HG02840 (cell line): Measurements from ENCODE around the gene TIMM13.
A peak's percentile ranks its signal among the peaks of the same experiment; 100 is the strongest.
"Not testable (repeated sequence)": the region's sequence is repeated elsewhere in the genome, so short reads cannot be mapped to it uniquely, and the experiment has no call there.

Experiments
- ATAC-seq: cut with Tn5 transposase; IDR thresholded peaks from one replicate; pipeline ENCODE4 v1.9.1; 2021; ENCODE audit warnings: mild to moderate bottlenecking, moderate library complexity, moderate number of reproducible peaks; ENCODE audit not compliant: unreplicated experiment, low FRiP score

The TIMM13 gene

GRCh38 chr19:2432131-2432848 is 4.9 kb upstream of the TIMM13 start:
- ATAC-seq, result no peak

DNA sequence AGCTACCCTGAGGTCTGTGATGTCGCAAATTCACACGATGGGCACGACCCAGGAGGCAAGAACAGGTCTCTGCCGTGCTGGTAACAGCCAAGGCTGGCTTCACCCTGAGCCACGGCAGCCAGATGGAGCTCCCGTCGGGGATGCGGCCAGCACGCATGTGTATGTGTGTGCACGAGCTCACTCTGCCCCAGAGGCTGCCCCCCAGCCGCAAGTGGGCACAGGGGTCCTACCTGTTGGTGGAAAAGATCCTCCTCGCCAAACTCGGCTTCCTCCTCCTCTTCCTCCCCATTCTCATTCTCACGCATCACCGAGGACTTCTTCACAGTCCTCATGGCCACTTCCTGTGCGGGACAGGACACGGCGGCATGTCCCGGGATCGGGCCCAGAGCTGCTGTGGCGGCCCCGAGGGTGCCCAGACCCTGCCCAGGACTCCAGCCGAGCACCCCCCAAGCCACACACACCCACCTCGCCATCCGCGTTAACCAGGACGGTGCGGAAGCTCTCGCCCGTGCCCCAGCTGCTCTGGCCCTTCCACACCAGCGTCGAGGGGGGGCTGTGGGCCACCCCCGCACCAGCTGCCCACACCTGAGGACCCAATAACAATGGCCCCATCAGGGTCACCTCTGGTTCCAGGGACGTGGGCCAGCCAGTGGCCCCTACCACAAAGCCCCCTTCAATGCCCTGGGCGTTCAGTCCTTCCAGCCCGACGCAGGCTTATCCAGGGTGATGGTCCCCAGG is 4.1 kb upstream of the TIMM13 start:
- ATAC-seq, result no peak

DNA sequence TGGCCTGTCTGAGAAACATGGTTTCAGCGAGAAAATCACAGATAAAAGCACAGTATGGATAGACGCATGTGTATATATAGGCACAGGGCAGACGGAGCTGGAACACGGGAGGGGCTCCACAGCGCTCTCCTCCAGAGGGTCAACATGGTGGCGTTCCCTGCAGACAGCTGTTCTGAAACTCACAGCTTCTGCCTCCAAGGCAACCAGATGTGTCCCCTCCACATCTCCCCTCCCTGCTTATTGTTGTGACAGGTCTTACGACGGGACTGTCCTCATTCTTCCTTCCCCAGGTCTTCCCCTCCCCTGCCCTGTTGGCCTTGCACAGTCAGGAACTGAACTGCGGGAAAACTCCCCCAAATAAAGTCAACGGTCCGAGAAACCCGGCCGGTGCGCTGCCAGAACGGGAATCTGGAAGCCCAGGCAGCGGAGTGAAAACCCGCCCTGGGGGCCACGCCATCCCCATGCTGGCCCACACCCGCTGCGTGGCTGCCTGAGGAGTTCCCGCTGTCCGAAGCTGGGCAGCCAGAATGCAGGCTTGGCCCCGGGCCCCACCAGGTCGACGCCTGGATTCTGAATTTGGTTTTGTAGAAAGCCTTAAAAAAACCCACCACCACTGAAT is 2.6 kb upstream of the TIMM13 start:
- no peak for ATAC-seq

DNA sequence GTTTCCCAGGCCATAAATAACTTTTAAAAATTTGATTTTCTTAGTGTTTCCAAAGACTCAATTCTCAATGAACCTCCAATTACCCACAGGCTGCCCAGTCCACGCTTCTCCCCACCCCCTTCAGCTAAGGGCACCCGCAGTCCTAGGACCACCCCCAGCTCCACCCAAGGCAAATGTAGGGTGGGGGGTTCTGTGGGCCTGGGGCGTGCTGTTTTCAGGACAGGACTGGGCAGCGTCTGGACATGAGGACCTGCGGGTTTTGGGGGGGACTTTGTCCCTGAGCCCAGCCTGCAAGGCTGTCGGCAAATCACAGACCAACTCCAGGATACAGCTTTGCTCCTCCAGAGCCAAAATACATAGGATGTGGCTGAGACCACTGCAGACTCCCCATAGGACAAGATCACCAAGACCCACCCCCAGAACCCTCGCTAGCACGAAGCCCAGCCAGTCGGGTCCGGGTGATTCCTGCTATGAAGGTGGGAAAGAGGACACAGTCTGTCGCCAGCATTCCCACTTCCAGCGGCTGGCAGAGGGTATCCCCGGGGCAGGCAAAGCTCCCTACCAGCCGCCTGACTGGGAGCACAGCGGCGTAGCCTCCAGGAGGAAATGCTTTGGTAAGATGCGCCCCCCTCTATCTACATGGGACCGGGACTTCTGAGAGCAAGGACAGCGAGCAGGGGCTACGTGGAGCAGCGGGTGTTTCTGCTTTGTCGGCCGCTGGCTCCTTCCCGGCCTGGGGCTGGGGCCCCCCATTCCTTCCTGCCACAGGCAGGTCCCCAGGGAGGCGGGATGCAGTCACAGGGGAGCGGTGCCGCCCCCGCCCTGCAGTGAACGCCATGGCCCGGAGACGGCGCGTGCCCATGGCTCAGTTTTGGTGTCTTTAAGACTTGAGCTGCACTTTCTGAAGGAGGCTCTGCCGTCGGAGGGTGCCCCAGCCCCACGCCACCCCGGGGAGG is 1.6 kb upstream of the TIMM13 start:
- no peak for ATAC-seq

GRCh38 chr19:2428321-2428690 is 920 bp upstream of the TIMM13 start:
- ATAC-seq, result no peak

GRCh38 chr19:2426611-2427428 is 566 bp downstream of the TIMM13 start:
- ATAC-seq, result peak; percentile 17

DNA sequence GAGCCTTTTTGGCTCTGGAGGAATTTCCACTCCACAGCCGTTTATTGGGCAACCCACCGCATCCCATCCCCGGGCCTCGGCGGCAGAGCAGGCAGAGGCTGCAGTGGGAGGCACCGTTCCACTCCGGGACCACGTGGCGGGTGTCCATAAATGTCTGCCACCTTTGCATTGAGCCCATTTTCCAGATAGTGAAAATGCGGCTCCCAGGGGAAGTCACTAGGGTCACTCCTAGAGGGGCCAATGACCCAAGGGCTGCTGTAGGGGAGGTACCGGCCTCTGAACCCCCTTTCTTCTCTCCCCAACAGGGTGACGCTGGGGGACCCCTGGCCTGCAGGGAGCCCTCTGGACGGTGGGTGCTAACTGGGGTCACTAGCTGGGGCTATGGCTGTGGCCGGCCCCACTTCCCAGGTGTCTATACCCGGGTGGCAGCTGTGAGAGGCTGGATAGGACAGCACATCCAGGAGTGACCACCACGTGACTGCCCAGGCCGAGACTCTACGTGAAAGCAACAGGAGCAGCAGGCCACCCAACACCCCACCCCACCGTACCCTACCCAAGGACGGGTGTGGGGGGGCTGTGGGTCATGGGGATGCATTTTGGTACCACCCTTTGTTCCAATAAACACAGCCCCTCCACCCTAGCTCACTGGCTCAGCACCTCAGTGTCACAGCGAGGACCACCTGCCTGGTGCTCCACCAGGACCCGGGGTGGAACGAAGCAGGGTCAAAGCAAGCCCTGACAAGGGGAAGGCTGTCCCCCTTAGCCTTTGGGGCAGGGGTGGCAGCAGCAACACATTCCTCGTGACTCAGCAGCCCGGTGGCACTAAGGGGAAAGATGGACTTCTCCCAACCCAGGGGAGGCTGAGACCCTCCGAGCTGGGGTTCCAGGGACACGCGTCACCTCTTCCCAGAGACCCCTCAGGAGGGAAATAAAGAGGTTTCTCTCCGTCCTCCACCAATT is 1.5 kb downstream of the TIMM13 start:
- no peak for ATAC-seq

DNA sequence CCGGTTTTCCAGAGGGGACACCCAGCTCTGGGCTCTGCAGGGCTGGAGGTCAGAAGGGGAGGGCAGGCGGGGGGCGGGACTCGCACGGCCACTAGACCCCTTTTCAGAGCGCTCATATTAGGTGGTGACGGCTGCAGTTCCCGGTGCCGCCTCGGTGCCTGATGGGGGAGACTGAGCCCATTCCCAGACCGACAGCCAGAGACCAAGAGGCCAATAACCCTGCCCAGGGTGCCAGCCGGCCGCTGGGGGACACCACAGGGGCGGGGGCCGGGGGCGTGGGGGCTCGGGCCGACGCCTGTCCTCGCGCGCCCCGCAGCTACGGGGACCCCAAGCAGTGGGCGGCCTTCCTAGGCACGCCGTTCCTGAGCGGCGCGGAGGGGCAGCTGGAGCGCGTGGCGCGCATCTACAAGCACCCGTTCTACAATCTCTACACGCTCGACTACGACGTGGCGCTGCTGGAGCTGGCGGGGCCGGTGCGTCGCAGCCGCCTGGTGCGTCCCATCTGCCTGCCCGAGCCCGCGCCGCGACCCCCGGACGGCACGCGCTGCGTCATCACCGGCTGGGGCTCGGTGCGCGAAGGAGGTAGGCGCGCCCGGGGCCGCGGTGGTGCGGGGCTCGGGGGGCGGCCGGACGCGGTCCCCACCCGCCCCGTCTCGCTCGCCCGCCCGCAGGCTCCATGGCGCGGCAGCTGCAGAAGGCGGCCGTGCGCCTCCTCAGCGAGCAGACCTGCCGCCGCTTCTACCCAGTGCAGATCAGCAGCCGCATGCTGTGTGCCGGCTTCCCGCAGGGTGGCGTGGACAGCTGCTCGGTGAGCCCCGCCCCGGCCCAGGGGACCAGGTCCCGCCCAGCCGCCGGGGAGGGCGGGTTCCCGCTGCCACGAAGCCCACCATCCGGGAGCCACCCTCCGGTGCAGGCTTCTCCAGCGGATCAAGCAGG is 2.4 kb downstream of the TIMM13 start:
- no peak for ATAC-seq

DNA sequence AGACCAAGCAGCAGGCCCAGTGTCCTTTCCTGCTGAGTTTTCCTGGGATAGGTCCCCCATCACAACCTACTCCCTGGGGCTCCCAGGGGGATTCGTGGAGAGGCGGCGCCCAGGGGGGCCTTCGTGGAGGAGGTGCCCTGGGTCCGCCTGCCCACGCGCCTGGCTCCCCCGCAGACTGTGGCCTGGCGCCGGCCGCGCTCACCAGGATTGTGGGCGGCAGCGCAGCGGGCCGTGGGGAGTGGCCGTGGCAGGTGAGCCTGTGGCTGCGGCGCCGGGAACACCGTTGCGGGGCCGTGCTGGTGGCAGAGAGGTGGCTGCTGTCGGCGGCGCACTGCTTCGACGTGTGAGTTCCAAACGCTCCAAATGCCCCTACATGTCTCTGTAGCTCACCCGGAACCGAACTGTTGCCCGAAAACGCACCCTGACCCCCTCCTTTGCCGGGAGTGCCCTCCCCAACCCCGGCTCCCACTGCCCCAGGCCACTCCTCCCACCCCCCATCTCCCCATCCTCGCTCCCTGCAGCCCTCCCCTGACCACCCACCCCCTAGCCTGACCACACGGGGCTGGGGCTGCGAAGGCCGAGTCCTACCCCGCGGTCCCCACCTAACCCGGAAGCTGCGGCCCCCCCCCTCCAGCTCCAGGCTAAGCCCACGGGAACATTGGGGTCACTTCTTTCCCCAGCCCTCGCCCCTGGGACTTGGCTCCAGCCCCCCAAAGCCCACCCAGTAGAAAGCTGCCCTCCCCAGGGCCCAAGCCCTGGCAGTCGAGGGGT is 3.3 kb downstream of the TIMM13 start:
- ATAC-seq, result no peak

GRCh38 chr19:2423071-2423914 is 4.1 kb downstream of the TIMM13 start:
- ATAC-seq, result no peak

DNA sequence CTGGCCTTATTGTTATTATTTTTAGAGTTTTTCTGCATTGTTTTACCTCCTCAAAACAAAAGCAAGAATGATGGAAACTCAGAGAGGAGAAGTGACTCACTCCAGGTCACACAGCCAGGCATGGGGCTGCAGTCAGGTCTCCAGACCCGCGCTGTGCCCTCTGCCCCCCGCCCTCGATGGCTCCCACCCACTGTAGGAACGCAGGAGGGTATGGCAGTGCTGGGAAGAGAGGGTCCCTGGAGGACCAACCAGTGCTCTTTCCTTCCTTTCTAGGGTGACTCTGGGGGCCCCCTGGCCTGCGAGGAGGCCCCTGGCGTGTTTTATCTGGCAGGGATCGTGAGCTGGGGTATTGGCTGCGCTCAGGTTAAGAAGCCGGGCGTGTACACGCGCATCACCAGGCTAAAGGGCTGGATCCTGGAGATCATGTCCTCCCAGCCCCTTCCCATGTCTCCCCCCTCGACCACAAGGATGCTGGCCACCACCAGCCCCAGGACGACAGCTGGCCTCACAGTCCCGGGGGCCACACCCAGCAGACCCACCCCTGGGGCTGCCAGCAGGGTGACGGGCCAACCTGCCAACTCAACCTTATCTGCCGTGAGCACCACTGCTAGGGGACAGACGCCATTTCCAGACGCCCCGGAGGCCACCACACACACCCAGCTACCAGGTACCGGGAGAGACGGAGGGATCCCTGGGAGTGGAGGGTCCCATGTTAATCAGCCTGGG is 5.6 kb downstream of the TIMM13 start:
- ATAC-seq, result no peak

- ATAC-seq, result no peak
Observed at GRCh38 chr19:2420490-2420889, 6.9 kb downstream of the TIMM13 start.

GRCh38 chr19:2419754-2420153 is 7.6 kb downstream of the TIMM13 start:
- no peak for ATAC-seq

DNA sequence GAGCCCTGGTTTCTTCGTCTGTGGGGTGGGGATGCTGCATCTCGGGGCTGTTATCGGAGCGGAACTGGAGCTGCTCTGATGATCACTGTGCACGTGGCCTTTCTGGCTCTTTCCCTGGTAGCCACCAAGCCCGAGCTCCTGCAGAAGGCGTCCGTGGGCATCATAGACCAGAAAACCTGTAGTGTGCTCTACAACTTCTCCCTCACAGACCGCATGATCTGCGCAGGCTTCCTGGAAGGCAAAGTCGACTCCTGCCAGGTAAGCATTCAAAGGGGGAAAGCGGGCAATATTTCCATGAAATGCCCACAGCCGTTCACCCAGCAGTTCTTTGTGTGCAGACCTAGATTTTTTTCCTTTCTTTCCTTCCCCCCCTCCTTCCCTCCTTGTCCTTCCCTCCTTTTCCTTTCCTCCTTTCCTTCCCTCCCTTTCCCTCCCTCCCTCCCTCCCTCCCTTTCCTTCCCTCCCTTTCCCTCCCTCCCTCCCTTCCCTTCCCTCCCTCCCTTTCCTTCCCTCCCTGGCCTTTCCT is 9.4 kb downstream of the TIMM13 start:
- no peak for ATAC-seq

DNA sequence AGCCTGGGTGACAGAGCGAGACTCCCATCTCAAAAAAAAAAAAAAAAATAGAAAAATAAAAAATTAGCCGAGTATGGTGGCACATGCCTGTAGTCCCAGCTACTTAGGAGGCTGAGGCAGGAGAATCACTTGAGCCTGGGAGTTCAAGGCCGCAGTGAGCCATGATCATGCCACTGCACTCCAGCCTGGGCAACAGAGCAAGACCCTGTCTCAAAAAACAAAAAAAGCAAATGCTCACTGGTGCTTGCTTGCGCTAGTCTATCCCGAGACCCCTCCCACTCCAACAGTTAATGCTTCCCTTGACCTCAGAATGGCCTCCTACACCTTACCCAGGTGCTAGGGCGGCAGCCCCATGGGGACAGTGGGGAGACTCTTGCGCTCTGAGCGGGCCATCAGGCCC is 9.9 kb downstream of the TIMM13 start:
- not testable (repeated sequence) for ATAC-seq
